Suppressor macrophage (primary cell): ENCODE results near the gene TNS1.
"Not testable (repeated sequence)": the region's sequence is repeated elsewhere in the genome, so short reads cannot be mapped to it uniquely, and the experiment has no call there.

Source experiments
- DNase-seq, 4 experiments: peaks; one replicate each; pipeline ENCODE4 v3.0.0-alpha.2; 2020 to 2022

The TNS1 gene

DNA sequence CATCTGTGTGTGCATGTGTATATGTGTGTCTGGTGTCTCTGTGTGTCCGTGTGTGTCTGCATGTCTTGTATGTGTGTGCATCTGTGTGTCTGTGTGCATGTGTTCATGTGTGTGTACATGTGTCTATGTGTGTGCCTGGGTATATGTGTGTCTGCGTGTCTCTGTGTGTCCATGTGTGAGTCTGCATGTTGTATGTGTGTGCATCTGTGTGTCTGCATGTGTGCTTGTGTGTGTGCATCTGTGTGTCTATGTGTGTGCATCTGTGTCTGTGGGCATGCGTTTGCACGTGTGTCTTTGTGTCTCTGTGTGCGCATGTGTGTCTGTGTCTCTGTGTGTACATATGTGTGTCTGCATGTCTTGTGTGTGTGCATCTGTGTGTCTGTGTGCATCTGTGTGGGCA lies 207.7 kb downstream of the TNS1 start:
- DNase-seq: no peak

DNA sequence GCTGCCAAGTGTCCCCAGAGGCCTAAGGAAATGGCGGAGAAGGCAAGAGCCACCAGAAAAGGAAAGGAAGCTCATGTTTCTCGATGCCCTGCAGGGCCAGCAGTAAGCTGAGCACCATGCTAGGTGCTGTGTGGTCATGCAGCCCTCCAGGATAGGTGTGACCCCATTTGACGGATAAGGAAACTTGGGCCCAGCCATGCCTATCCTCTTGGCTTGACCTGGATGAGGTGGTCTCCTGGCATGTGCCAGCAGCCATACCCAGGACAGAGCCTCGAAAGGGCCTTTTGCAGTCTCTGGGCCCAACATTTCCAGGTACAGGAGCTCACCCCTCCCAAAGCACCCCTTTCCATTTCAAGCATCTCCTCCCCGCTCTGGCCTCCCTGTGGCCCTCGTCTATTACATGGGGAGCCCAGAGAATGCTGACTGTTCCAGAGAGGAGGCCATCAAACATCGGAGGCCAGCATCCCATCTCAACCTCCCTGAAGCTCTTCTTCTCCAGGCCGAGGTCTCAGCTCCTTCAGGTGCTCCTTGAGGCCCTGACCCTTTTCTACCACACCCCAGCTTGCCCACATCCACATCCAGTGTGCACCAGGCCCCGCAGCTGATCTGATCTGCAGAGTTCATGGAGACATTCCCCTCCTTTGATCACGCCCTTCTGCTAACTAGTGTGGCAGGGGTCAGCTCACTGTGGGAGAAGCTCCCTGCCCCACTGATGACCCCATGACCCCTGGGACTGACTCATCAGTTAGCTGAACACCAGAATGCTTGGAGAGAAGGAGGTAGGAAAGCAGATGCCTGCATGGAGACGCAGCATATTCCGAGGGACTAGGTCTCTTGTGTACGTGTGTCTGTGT lies 208.4 kb downstream of the TNS1 start:
- peak in 2 of 4 experiments; percentile 33 to 48 for DNase-seq

GRCh38 chr2:217793566-217794132 lies 209.1 kb downstream of the TNS1 start:
- peak in 1 of 4 experiments; percentile 27 for DNase-seq

DNA sequence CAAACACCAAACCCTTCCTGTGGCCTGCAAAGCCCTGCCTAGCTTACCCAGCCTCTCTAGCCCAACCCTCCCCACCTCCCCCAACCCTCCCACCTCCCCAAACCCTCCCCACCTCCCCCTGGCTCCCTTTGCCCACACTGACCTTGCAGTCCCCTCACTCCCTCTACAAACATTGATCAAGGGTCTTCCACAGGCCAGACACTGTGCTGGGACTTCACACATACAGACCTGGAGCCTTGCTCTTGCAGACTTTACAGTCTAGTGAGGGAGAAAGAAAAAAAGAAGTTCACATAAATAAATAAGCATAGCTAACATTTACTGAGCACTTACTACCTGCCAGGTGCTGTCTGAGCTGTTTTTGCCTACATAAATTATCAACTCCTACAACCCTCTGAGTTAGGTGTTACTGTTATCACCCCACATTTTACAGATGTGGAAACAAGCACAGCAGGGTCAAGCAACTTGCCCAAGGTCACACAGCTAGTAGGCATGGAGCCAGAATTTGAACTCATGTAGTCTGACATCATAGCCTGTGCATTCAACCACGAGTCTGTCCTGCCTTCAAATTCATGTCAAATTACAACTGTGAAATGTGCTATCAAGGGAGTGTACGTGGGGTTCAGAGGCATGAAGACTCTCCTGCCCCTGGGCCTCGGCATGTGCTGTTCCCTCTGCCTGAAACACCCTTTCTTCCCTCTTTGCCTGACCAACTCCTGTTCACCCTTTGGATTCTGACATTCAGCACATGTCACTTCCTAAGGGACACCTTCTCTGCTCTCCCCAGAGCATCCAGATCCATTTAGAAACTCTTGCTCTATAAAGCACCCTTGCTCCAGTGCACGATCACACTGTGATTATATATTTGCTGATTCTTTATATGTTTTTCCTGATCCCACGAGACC lies 209.9 kb downstream of the TNS1 start:
- no peak for DNase-seq

DNA sequence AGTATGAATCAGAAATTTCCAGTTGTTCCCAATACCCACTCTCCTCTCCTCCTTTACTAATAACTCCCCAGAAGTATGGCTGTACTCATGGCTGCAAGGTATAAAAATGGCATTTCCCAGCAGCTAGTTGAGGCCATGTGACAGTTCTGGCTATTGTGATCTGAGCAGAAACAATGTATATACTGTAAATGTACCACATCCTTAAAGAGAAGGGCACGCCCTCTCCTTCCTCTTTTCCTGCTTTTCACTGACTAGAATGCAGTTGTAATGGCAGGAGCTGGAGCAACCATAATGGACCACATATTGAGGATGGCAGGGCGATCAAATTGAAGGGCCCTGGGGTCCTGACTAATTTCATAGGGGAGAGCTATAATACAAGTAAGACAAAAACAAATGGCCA lies 211.2 kb downstream of the TNS1 start:
- DNase-seq: peak in 3 of 4 experiments; percentile 41 to 57 (median 46)

DNA sequence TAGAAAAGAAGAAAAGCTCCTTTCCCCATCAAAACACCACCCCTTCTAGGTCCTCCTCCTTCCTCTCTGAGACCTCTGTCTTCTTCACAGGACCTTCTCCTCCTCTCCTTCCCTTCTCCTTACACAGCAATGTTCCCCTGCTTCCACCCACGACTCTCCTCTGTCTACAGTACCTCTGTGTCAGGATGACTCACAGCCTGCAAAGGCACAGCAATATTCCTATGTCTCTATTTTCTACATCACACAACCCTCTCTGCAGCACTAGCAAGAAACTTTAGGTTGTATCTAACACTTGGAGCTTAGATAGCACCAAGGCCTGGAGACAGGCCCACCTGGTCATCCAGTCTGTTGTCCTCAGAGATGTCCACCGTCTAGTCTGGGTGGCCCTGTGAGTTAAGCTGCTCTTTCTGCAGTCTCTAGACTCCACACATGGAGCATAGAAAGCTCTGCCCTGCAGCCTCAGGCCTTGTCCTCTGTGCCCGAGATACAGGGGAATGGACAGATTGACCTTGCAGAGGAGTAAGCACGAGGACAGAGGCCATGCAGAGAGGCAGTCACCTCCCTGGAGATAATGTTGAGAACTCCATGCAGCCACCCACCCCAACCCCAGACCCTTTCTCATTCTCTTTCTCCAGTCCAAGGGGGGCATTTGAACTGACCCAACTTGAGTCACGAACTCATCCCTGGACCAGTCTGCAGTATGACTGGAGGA lies 212.0 kb downstream of the TNS1 start:
- peak; percentile 43 to 82 (median 78) for DNase-seq

- peak; percentile 59 to 81 (median 76) for DNase-seq
Measured at GRCh38 chr2:217790195-217790594, 212.6 kb downstream of the TNS1 start.

- peak in 3 of 4 experiments; percentile 39 to 56 (median 48) for DNase-seq
Measured at GRCh38 chr2:217789736-217790181, 213.0 kb downstream of the TNS1 start.

DNA sequence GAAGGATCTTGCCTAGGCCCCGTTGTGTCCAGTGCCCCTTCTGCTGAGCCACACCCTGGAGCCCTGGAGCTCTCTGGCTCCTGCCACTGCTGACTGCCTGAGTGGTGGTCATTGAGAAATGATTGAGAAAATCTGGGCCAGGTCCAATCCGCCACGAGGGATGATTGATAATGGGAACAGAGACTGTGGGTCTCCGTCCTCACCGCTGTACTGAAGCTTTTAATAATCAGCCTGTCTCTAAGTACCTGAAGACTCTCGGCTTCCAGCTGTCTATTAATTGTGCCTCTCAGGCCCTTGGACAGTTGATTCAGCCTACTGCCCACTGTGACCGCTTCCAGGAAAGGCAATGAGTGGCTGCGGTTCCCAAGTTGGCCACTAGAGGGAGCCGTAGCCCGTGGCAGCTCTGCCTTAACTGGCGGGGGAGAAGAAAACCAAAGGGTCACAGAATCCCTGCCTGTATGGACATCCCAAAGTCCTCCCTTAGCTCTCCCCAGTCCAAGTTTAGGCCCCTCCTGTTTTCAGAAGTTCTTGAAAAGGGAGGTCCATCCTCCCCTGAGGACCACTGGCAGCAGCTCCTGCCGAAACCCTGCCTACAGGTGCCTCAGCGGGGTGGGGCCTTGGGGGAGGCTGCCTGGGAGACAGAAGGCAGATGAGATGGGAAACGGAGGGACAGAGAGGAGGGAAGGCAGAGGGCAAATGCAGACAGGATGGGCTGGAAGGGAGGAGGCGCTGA lies 213.6 kb downstream of the TNS1 start:
- DNase-seq: peak; percentile 86 to 95 (median 92)

DNA sequence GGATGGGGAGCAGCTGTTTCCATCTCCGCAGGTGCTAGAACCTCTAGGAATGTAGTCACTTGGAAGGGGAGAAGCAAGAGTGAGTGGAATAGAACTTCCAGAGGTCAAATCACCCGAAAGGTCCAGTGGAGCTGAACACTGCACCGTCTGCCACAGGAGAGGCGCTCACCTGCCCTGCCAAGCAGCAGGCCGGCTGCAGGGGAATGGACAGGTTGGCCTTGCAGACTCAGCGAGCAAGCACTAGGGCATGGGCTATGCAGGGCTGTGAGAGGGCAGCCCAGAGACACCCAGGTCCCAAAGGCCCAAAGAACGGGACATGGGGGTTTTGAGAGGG lies 214.2 kb downstream of the TNS1 start:
- no peak for DNase-seq

GRCh38 chr2:217787160-217787877 lies 215.5 kb downstream of the TNS1 start:
- DNase-seq: no peak

GRCh38 chr2:217786560-217786959 lies 216.2 kb downstream of the TNS1 start:
- DNase-seq: not testable (repeated sequence)

GRCh38 chr2:217785544-217786045 lies 217.2 kb downstream of the TNS1 start:
- peak; percentile 75 to 88 (median 84) for DNase-seq

- DNase-seq: no peak
Measured at GRCh38 chr2:217784996-217785543, 217.7 kb downstream of the TNS1 start.

GRCh38 chr2:217783243-217783642 lies 219.6 kb downstream of the TNS1 start:
- DNase-seq: no peak

DNA sequence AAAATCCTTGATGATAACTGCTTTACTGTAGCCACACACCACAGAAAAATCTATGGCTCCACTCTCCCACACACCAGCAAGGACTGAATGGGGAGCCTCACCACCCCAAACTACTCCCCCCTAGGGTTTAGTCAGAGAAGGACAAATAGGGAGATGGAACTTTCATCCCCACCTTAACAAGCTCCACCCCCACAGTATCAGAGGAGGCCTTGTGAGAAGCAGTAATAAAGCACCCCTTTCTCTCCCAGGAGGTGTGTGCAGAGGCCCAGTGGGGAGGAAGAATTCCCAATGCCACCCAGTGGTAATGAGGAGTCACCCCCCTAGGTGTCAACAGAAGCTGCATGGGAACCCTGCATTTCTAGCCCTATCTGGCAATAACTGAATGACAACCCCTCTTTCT lies 224.9 kb downstream of the TNS1 start:
- no peak for DNase-seq

DNA sequence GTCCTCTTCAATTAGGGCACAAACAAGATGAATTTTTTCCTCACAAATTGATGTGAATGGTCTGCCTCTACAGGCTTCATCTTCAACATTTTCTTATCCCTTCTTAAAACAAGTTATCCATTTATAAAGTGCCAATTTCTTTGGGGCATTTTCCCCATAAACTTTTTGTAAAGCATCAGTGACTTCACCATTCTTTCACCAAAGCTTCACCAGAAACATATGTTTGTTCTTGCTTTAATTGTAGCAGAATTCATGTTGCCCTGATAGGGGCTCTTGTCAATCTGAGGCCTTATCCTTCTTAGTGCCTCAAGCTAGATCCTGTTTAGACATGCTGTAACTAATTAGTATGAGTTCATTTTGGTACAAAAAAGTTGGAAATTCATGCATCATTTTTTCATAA lies 226.2 kb downstream of the TNS1 start:
- DNase-seq: no peak

GRCh38 chr2:217775920-217776503 lies 226.8 kb downstream of the TNS1 start:
- DNase-seq: no peak

DNA sequence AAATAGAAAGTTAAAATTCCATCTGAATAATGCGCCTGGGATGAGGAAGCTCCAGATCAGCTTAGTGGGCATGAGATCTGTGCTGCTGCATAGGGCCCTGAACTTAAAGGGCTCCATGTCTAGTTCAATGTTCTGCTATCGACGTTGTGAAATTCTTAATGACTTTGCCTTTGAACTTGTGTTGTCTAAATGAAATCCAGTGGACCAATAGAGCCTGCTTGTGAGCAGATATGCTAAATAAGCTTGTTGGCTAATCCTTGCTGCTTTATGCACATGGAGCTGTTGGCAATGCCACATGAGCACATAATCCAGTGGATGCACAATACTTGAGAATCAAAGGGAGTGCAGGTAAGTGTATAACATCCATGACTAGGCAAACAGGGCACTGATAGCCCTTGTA lies 228.6 kb downstream of the TNS1 start:
- DNase-seq: no peak

GRCh38 chr2:217773539-217773938 lies 229.3 kb downstream of the TNS1 start:
- no peak for DNase-seq
